ENCODE results near the gene LAMTOR3.

LAMTOR3 gene

DNA sequence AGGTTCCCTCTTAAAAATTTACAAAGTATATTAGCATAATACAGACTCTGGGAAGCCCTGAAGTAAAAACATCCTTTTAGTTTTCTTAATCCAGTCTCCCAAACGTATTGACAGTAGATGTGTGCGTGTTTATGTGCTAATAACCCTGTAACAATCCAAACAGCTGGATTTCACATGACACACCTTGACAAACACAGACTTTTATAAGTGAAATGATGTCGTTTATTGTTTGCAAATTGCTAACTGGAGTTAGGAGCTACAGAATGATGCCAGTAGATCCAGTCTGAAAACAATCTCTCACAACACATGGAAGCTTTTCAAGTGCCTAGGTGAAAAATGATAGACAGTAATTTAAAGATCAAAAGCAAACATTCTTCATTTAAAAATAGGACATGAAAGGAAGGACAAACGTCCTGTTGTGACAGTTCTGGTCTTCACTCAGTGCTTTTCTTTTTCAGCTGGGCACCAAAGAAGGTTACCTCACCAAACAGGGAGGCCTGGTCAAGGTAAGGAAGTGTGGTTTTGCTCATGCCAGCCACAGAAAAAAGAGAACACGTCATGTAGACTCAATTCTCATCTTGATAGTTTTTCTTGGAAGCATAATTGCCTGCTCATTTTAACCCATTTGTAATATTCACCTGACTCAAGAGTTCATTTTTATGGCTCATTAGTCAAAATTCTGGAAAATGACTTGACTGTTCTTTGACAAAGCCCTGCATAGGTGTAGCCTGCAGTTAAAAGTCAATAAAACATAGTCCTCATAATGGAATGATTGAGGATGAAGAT, 32.9 kb downstream of the LAMTOR3 start:
- DNase-seq: no peak

DNA sequence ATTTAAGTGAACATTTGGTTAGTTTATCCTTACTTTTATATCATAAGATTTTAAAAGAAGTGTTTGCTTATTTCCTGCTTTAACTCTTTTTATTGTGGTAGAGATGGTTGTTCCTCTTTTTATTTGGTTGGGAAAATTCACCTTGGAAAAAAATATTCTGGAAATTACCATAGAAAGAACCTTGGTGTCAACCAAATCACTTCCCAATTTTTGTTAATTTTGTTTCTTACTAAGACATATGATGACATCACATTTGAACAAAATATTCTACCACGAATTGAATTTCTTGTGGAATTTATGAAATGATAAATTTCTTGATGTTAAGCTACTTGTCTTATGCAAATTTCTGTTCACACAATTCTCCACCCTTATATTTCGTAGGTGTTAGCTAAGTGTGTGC, 33.7 kb downstream of the LAMTOR3 start:
- no peak for DNase-seq

DNA sequence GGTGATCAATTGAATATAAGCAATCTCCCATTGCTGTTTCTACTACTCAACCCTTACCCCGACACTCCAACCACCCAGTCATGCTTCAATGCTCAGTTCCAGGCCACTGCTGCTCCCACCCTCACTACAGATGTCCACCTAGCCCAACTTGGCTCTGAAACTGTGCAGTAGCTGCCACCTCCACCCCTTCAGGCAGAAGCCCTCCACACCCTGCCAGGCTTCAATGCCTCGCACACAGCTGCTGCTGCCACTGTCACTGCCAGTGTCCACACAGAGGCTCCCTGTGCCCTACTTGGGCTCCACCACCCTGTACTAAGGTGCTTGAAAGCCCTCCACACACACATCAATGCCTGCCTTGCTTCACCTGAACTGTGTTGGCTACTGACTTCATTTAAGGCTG, 34.6 kb downstream of the LAMTOR3 start:
- DNase-seq: no peak

DNA sequence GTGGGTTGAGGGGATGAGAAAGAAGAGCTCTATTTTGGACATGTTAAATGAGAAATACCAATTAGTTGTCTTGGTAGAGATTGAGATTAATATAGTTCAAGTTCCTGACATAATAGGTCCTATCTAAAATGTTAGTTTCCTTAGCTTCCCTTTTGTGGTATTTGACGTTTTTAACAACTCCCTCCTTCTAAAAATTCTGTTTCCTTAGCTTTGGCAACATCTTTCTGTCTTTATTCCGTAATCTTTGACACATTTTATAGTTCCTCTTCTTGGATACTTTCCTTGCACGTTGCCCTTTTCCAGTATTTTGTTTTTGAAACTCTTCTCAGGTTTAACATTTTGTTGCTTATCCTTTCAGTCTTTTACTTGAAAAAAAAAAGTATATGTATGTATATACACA, 36.9 kb downstream of the LAMTOR3 start:
- DNase-seq: no peak

DNA sequence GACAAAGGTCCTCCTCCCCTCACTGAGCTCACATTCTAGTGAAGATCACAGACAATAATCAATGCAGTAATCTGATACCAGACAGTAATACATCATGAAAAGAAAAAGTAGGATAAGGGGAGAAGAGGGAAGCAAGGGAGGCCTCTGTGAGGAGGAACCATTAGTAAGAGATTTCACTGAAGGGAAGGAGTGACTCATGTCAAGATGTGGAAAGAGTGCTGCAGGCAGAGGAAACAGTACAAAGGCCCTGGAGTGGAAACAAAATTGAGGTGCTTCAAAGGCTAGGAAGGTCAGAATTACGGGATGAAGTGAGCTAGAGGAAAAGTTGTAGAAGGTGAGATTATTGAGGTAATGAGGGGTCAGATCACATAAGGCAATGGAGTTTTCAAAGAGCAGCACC, 38.1 kb downstream of the LAMTOR3 start:
- DNase-seq: no peak

DNA sequence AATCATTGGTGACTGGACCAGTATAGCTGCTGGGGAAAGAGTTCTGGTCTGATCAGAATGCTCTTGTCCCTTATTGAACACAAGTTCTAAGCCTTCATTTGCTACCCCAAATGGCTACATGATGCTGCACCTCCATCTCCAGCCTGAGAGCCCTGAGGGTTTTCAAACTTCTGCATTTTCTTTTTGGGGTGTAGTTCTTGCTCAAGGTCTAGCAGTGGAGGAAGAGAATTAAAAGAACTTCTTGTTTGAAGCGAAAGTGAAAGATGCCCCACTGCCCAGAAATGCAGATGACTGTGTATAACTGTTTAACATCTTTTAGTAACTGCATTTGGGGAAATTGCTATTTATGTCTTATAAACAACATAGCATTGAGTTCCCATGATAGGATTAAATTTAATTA, 38.5 kb downstream of the LAMTOR3 start:
- no peak for DNase-seq

DNA sequence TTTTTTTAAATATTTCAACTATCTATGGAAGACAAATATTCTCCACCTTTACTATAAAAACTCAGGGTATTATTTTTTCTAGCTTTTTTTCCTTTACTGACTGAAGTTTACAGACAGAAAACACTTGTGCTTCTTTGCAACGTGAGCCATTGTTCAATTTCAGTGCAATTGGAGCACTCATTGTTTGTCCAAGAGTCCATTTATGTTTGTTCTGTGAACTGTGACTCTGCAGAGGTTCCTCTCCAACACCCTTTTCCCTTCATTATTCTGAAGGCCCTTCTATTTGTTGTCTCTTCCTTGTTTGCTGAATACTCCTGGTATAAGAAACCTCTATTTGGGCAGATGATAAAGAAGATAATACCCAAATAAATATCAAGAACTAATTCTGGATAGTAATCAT, 40.2 kb downstream of the LAMTOR3 start:
- DNase-seq: no peak

DNA sequence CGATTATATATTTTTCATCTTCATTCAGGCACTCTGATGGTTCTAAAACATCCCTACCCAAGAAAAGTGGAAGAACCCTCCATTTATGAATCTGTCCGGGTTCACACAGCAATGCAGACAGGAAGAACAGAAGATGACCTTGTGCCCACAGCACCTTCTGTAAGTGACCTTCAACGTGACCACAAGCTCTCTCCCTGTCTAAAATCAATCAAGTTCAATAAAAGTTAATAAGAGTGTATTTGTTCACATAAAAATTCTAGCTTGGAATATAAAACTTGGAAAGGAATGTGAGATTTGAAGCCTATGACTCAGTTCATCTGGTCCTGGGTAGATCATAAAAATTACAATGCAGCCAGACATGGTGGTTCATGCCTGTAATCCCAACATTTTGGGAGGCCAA, 41.0 kb downstream of the LAMTOR3 start:
- no peak for DNase-seq

DNA sequence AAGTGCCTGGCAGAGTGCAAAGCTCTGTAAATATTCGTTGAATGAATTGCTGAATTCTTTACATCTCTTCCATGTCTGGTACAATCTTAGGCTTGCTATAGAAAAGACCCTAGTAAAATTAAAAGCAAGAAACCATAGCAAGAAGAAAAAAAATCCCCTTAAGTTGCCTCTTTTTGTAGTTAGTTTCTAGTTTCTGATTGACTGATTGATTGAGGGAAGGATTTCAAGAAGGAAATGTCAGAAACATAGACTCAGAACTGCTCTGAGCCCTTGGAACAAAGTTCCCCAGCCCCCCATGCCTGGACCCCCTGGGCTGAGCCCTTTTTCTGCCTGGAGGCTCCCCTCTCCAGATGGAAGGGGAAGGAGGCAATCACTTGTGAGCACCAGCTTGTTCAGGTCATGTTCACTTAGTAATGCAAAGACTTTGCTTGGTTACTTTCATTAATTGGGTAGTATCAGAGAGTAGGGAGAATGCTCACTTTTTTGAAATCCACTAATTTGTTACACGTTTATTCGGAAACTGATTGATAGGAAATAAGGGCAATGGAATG, 42.0 kb downstream of the LAMTOR3 start:
- no peak for DNase-seq

DNA sequence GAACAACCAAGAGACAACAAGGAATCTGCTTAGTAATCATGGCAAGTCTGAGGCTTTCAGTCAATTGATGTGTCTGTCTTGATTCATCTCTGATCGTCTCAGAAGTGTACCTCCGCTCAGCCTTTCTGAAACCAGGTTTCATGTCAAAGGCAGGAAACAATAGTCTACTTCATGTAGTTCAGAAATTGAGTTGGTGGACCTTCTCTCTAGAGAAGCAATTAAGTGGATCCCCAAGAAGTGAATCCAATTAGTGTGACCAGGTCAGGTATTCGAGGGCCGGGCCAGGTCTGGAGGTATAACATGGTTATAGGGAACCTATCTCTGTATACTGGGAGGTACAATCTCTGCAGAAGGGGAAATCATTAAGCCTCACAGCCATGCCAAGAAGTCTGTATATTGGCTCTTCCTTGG, 45.6 kb downstream of the LAMTOR3 start:
- DNase-seq: no peak

DNA sequence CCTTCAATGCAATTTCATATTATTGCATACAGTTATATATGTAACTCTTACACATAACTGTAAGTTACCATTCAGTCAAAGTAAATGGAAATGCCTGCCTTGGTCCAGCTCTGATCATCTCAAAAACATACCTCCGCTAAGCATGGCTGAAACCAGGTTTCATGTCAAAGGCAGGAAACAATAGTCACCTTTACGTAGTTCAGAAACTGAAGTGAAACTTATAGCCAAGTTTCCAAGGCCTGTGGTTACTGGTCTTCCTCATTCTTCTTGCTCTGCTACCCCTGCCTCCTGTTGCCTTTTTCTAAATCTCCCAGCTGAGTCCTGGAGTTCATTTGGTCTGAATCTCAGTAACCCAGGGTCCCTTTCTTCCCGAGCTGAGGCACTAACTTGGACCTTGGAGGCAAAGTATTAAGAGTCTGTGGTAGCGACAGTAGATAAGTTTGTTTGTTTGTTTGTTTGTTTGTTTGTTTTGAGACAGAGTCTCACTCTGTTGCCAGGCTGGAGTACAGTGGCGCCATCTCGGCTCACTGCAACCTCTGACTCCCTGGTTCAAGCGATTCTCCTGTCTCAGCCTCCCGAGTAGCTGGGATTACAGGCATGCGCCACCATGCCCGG, 46.8 kb downstream of the LAMTOR3 start:
- no peak for DNase-seq

DNA sequence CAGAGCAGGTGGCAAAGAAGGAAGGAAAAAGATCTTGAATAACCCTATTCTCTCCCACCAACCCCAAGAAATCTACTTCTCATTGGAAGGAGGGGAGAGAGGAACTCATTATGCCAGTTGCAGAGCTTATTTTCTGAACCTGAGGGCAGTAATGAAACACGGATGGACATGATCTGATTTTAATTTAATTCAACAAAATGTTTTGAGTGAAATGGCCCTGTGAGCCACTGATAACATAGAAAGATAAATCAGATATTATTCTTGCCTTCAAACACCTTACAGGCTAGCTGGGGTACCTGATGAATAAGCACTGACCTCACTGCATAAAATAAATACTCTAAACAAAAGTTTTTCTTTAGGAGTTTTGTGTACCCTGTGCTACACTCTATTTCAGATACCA, 47.3 kb downstream of the LAMTOR3 start:
- no peak for DNase-seq

DNA sequence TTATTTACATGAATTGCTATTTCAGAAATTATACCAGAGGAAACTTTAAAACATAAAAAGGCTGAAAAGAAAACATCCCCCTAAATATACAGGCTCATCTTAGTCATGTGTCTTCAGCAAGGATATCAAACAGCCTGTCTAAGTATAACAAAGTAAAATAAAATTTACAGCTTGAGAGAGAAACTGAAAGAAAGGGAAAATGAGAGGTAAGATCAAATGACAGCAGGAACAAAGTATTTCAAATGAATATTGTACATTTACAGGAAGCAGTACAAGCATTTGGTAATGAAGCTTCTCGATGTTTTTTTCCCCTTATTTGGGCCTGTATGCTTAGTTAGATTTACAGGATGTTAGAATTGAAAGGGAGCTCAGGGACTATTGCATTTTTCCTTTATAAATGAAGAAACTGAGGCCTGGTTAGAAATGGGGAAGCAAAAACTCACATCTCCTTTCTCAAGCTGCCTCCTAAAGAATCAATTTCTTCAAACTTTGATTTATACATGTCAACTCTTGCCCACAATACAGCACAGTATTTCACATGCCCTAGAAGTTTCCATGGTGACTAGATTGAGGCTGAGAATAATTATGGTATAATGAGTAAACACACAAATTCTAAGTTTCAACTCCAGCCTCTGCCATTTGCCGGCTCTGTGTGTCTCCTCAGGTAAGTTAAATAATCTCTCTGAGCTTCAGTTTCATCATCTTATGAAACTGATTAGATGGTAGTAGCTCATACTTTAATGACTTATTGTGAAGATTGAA, 48.3 kb downstream of the LAMTOR3 start:
- DNase-seq: no peak

DNA sequence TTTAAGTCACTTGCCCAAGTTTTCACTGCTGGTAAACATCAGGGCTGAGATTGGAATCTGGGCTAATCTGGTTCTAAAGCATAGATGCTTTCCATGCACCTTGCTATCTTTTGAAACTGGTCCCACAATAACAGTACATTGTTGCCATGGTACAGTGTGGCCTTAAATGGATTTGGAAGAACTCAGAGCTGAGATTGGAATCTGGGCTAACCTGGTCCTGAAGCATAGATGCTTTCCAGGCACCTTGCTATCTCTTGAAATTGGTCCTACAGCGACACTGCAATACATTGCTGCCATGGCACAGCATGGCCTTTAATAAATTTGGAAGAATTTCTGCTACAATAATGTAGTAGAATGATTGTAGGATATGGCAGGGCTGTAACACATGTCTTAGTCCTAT, 49.0 kb downstream of the LAMTOR3 start:
- no peak for DNase-seq

DNA sequence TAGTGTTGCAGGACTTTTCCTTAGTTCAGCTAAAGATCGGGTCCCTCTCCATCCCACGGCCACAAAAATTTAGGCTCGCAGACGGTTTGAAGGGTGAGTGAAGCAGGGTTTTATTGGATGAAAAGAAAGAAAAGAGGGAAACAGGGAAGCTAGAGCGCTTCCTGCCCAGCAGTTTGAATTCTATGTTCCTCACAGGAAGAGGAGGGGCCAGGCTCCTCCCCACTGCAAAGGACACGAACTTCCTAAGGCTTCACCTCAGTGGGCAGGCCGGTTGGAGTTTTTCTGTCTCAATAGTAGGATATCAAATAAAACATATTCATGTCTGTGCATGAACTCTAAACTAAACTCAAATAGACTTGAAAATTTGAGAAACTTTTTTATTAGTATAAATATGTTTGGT, 50.2 kb downstream of the LAMTOR3 start:
- DNase-seq: no peak

DNA sequence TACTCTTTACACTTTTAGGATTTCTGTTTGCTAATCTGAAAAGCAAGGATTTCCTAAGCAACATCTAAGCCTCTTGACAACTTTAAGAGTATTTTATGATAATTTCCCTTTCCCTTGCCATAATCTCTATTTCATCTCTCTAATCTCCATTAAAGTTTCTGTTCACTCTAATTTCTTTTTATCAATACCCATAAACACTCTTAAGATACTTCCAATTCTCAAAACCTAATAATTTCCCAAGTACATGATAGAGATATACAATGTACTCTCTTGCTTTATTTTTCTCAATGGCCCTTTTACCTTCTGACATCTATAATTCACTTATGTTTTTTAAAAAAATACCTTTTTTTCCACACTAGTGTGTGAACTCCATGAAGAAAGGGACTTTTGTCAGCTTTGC, 50.8 kb downstream of the LAMTOR3 start:
- no peak for DNase-seq

DNA sequence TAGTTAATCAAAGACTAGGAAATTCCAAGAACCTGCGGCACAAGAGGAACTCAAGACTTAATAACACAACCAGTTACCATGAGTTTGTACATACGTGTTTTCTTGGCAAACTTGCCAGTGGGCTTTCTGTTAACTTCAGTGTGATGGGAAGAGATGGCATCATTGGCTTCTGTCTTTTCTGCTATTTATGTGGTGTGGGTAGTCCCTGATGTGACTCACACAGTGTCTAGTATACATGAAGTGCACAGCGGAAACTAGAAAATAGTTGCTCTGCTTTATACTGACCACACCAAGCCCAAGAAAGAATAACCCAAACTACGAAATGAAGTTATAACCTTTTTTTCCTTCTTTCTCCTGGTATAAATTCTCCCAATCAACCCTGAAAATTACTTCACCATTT, 53.1 kb downstream of the LAMTOR3 start:
- no peak for DNase-seq

DNA sequence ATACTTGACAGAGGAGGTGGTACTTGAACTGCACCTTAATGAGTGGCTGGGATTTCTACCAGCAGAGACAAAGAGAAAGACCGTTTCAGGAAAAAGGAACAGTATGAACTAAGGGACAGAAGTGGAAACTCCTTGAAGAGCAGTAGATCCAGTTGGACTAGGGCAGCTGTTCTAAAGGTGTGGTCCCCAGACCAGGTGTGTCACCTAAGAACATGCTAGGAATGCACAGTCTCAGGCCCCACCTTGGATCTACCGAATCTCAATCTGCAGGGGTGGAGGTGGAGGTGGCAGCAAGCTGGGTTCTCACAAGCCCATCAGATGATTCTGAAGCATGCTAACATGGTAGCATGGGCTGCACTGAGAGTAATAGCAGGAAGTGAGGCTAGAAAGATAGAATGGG, 55.3 kb downstream of the LAMTOR3 start:
- no peak for DNase-seq

DNA sequence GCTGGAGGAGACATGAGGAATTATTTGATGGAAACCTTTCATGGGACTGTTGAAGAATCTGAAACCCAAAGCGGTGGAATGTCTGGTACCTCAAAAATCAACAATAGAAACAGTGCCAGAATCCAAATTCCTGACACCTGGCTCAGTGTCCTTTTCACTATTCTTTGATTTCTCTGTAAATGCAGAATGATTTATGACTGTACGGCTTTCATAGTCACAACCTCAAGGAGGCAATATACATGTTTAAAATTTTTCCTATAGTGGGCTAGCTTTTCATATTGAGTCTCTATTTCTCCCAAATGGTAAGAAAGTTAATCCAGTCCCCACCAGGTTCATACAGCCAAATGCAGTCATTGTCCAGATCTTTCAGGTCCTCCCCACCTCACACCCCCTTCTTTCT, 58.3 kb downstream of the LAMTOR3 start:
- DNase-seq: no peak

DNA sequence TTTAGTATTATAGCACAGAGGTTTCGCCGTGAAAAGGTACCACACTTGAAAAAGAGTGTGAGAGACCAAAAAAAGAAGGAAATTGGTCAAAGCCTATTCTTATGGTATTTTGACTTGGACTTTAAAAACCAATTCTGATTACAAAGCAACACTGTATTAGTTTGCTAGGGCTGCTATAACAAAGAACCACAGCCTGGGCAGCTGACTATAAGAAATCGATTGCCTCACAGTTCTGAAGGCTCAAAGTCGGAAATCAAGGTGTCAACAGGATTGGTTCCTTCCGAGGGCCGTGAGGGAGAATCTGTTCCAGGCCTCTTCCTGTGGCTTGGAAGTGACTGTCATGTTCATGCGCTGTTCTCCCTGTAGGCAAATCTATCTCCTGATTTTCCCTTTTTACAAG, 59.7 kb downstream of the LAMTOR3 start:
- no peak for DNase-seq

DNA sequence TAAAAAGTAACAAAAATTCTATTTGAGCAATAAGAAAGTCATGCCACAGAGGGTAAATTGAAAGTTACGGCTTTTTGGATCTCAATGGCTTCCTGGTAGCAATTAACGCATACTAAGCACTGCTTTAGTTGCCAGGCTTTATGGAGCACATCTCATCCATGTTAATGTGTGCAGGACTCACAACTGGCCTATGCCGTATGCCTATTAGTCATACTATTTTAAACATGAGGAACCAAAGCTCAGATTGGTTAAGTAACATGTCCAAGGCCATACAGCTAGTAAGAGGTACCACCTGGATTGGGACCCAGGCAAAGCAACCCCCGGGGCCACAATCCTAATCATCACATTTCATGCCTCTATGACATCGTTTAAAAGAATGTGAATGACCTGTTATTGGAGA, 60.5 kb downstream of the LAMTOR3 start:
- DNase-seq: no peak

DNA sequence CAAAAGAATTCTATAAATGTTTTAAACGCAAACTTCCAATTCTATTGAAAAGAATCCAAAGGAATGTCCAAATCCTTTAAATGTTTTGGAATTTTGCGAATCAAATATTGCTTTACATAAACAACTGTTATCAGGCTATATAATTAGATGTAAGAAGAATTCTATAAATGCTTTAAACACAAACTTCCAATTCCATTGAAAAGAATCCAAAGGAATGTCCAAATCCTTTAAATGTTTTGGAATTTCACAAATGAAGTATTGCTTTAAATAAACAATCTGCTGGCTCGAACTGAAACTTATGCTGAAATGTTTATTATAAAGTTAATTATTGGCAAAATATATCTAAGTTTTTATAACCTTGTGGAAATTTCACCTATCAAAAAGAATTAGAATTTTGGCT, 61.5 kb downstream of the LAMTOR3 start:
- DNase-seq: no peak

Data from amygdala (tissue), 56 donors.